Heart right ventricle (tissue), 16 donors: ENCODE measurements around the gene NOL9. TPM values are rescaled to one million over a fixed set of nuclear protein-coding genes. Genes with fewer than 3 reads are reported as not detected.

Experiments
- ATAC-seq, 8 donors: fragments of 200-7000 bp; cut with Tn5 transposase; one replicate each; pipeline ENCODE4 v1.9.1; 2020; ENCODE audit warnings: mild to moderate bottlenecking in 8 of 8, moderate library complexity in 8 of 8, moderate number of reproducible peaks in 1 of 8
- DNase-seq, 2 donors: peaks; one replicate each; pipeline ENCODE4 v3.0.0-alpha.2; 2020
- H3K27ac ChIP-seq, 10 donors: fragments of 200-600 bp; sonication (generic) in 2 of 10; one replicate each; pipeline versions ENCODE4 v1.5.0 to v1.8.0; 2020 to 2022; ENCODE audit warnings: mild to moderate bottlenecking in 3 of 10
- H3K27me3 ChIP-seq, 7 donors: fragments of 200-600 bp; one replicate each; pipeline ENCODE4 v1.8.0; 2021 to 2022; ENCODE audit warnings: mild to moderate bottlenecking in 2 of 7
- H3K36me3 ChIP-seq, 9 donors: fragments of 200-600 bp; sonication (generic) in 1 of 9; one replicate each; pipeline versions ENCODE4 v1.5.0 to v1.8.0; 2020 to 2022; ENCODE audit warnings: mild to moderate bottlenecking in 2 of 9
- H3K4me1 ChIP-seq, 9 donors: fragments of 200-600 bp; sonication (generic) in 1 of 9; one replicate each; pipeline versions ENCODE4 v1.5.0 to v1.8.0; 2020 to 2022; ENCODE audit warnings: mild to moderate bottlenecking in 4 of 9
- H3K4me3 ChIP-seq, 10 donors: fragments of 200-600 bp; sonication (generic) in 2 of 10; one replicate each; pipeline versions ENCODE4 v1.5.0 to v1.8.0; 2020 to 2022; ENCODE audit warnings: mild to moderate bottlenecking in 7 of 10, moderate library complexity in 2 of 10
- H3K9me3 ChIP-seq, 11 donors: fragments of 200-600 bp in 10 of 11; sonication (generic) in 2 of 11; one replicate each; pipeline versions ENCODE4 v1.5.0 to v1.8.0; 2013 to 2022; ENCODE audit warnings: mild to moderate bottlenecking in 2 of 11, control low read depth in 1 of 11, moderate library complexity in 1 of 11
- WGBS, 2 donors: extraction: QIAGEN DNeasy Blood & Tissue Kit; methylation state at CpG; one replicate each; pipeline ENCODE4 v1.1.7; 2013; ENCODE audit warnings: inconsistent platforms in 1 of 2; 5-methylcytosine and 5-hydroxymethylcytosine counted together
- intact Hi-C, 10 donors: fragments of 100-400 bp; cut with DNase I; formaldehyde crosslinking; loops; one replicate each; pipeline versions ENCODE4 v1.11.1 to v1.14.2; 2022
- polyA plus RNA-seq, 2 donors: library from polyadenylated mRNA; stranded (reverse); fragments of 200-250 nt; gene quantifications; one replicate each; pipeline ENCODE4 v1.2.3, GENCODE V29; 2013
- total RNA-seq, 10 donors: library from RNA; stranded (reverse); fragmentation: NEBNext Ultra II Directional in 3 of 10; extraction: Animal tissue kit (Norgen Biotek cat#: 25700) in 3 of 10; gene quantifications; one replicate each; pipeline versions ENCODE4 v1.2.1 to v1.2.4, GENCODE V29; 2021 to 2023
- TF ChIP-seq, protein P1 (sequence below), 9 donors: fragments of 200-600 bp; sonication (generic) in 2 of 9; IDR thresholded peaks; one replicate each; pipeline versions ENCODE4 v1.5.0 to v1.8.0; 2021 to 2022; ENCODE audit warnings: antibody characterized with exemption in 9 of 9, mild to moderate bottlenecking in 5 of 9, moderate library complexity in 1 of 9
- donor health status: Arrhythmogenic right ventricular cardiomyopathy.
- donor health status: ischemic (EF 13 %, LVEDD 7.1; RV severe dilation, severe dysfunction).
- donor health status: healthy with polysubstance abuse.
- donor health status: DM: no; HTN: yes; CAD: no.
- donor health status: DM: no; HTN: no; CAD: no.
- donor health status: ischemic (EF 25% LVEDD 6.9; RV normal size, moderate dysfunction).
- donor health status: ischemic (EF 25% LVEDD 5.7; RV mildly dilated, moderate dysfunction).
- donor health status: healthy.
- donor health status: DM: yes; HTN: yes; CAD: no.
- donor health status: Ischemic cardiomyopathy.
- donor health status: ischemic (EF 35%, LVEDD 5.7; RV mildly dilated, moderate dysfunction).
- donor health status: nonischemic (EF 11% LVEDD 7.7; RV severe dilation, severe dysfunction).
- donor health status: DM: yes; HTN: yes; CAD: no.
- donor health status: PGD.
- donor health status: ischemic (EF 29% LVEDD 5.4; RV normal size, mild dysfunction).
- donor health status: nonischemic (EF 23%, LVEDD 6.1; RV moderate dilation, normal function).

Gene NOL9
- total and polyA plus RNA-seq, 12 donors: 3.0 to 19.3 (median 15.1) TPM

DNA sequence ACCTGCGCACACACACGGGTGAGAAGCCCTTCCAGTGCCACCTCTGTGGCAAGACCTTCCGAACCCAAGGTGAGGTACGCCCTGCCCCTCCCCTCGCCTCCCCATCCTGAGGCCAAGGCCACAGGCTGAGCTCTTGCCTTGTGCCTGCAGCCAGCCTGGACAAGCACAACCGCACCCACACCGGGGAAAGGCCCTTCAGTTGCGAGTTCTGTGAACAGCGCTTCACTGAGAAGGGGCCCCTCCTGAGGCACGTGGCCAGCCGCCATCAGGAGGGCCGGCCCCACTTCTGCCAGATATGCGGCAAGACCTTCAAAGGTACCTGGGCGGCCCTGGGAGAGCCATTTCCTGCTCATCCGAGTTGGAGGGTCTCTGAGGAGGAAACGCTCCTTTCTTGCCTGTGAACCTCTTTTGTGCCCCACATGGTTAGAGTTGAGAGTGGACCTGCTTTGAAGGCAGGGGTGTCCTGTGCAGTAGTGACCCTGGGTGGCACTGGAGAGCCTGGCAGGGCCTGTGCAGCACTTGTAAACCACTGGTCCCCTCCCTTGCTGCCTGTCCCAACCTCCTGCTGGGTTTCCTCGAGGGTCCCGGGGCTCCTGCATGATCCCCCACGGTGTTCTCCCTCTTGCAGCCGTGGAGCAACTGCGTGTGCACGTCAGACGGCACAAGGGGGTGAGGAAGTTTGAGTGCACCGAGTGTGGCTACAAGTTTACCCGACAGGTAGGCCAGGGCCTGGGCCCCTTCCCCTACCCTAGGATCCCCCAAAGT lies 34.0 kb upstream of the NOL9 start:
- WGBS, 2 donors: 77 to 80% methylated on average over 25 of the region's 25 CpGs
- no peak for ATAC-seq
- DNase-seq: no peak
- Histone ChIP-seq H3K27ac (peak overlapping the region in 8 of 10 donors; percentile 0 to 68 (median 47)), H3K4me1 (peaks cover 27 to 83% (median 72%) of the 10 kb centered on the region in 9 donors), H3K4me3 (no peak overlapping the region), H3K27me3 (no peaks in the 10 kb centered on the region), H3K9me3 (no peaks in the 10 kb centered on the region), H3K36me3 (peaks cover 0 to 76% (median 35%) of the 10 kb centered on the region in 9 donors)
- TF ChIP-seq, protein P1, sequence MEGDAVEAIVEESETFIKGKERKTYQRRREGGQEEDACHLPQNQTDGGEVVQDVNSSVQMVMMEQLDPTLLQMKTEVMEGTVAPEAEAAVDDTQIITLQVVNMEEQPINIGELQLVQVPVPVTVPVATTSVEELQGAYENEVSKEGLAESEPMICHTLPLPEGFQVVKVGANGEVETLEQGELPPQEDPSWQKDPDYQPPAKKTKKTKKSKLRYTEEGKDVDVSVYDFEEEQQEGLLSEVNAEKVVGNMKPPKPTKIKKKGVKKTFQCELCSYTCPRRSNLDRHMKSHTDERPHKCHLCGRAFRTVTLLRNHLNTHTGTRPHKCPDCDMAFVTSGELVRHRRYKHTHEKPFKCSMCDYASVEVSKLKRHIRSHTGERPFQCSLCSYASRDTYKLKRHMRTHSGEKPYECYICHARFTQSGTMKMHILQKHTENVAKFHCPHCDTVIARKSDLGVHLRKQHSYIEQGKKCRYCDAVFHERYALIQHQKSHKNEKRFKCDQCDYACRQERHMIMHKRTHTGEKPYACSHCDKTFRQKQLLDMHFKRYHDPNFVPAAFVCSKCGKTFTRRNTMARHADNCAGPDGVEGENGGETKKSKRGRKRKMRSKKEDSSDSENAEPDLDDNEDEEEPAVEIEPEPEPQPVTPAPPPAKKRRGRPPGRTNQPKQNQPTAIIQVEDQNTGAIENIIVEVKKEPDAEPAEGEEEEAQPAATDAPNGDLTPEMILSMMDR (IDR thresholded peaks at IDR 0.05): no peak
- intact Hi-C loops: no loop called here

DNA sequence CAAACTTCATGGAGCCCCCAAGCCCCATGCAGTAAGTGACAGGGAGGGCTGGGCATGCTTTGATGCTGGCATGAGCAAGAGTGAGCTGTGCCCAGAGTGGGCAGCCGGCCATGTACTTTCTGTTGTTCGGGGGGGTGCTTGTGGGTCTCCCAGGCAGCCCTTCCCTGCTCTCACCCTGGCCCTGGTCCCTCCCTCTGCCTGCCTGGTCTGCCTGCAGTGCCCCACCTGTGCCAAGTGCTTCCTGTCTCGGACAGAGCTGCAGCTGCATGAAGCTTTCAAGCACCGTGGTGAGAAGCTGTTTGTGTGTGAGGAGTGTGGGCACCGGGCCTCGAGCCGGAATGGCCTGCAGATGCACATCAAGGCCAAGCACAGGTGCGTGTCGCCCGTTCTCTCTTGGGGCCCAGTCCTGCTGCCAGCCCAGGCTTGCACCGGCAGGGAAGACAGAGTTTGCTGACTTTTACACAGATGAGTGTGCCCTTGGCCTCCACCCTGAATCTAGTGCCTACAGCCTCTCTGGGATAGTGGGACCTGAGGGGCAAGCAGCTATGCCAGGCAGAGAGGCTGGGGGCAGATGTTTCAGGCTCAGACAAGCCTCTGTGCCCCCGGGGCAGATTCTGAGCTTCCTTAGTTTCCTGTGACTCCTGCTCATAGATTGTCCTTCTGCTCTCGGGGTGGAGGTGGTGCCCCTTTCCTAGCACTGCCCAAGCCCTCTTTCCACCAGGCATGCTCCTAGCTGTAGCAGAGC lies 33.1 kb upstream of the NOL9 start:
- DNase-seq (peak; percentile 79 to 82), ATAC-seq (peak; percentile 74 to 92 (median 86))
- Histone ChIP-seq H3K4me3 (no peak overlapping the region), H3K36me3 (peaks cover 0 to 67% (median 26%) of the 10 kb centered on the region in 9 donors), H3K27me3 (no peaks in the 10 kb centered on the region), H3K9me3 (no peaks in the 10 kb centered on the region), H3K4me1 (peaks cover 27 to 76% (median 69%) of the 10 kb centered on the region in 9 donors), H3K27ac (peak overlapping the region in 6 of 10 donors; percentile 30 to 68 (median 44))
- intact Hi-C loops: no loop called here
- TF ChIP-seq, protein P1 (IDR thresholded peaks at IDR 0.05): no peak
- 39 to 59% methylated on average over 13 of the region's 13 CpGs for WGBS, 2 donors

GRCh38 chr1:6586404-6586816 lies 32.1 kb upstream of the NOL9 start:
- no peaks in the 10 kb centered on the region for H3K9me3 ChIP-seq
- no peak overlapping the region for H3K4me3 ChIP-seq
- peak overlapping the region in 6 of 10 donors; percentile 30 to 68 (median 54) for H3K27ac ChIP-seq
- WGBS, 2 donors: 67 to 71% methylated on average over 11 of the region's 11 CpGs
- H3K36me3 ChIP-seq: peaks cover 0 to 58% (median 24%) of the 10 kb centered on the region in 9 donors
- intact Hi-C loops: no loop called here
- DNase-seq (no peak), ATAC-seq (peak in 3 of 8 donors; percentile 5 to 21 (median 18))
- TF ChIP-seq, protein P1 (IDR thresholded peaks at IDR 0.05): no peak
- H3K27me3 ChIP-seq: no peaks in the 10 kb centered on the region
- H3K4me1 ChIP-seq: peaks cover 26 to 76% (median 66%) of the 10 kb centered on the region in 9 donors

GRCh38 chr1:6585841-6586240 lies 31.5 kb upstream of the NOL9 start:
- Histone ChIP-seq H3K36me3 (peaks cover 0 to 53% (median 24%) of the 10 kb centered on the region in 9 donors), H3K9me3 (no peaks in the 10 kb centered on the region), H3K4me1 (peaks cover 30 to 76% (median 66%) of the 10 kb centered on the region in 9 donors), H3K27ac (peak overlapping the region in 1 of 10 donors; percentile 30), H3K27me3 (no peaks in the 10 kb centered on the region), H3K4me3 (no peak overlapping the region)
- TF ChIP-seq, protein P1 (IDR thresholded peaks at IDR 0.05): no peak
- ATAC-seq (peak in 1 of 8 donors; percentile 0), DNase-seq (no peak)
- WGBS, 2 donors: 78 to 86% methylated on average over 7 of the region's 7 CpGs
- intact Hi-C loops: no loop called here
